C4-2B (cell line): Measurements from ENCODE around the gene CREB3L1.

Source experiments
- H3K27ac ChIP-seq: fragments of 450-650 bp; 2 replicates; pipeline ENCODE4 v1.5.1; 2017
- ZFX ChIP-seq: fragments of 450-650 bp; IDR thresholded peaks from 2 replicates; pipeline ENCODE4 v1.6.1; 2017
- TF ChIP-seq, protein P1 (sequence below): fragments of 450-650 bp; conservative IDR thresholded peaks from 2 replicates; pipeline ENCODE4 v1.5.1; 2017; ENCODE audit warnings: mild to moderate bottlenecking

Gene CREB3L1

GRCh38 chr11:46293641-46294103 is 16.2 kb downstream of the CREB3L1 start:
- no peak overlapping the region for H3K27ac ChIP-seq
- TF ChIP-seq, protein P1, sequence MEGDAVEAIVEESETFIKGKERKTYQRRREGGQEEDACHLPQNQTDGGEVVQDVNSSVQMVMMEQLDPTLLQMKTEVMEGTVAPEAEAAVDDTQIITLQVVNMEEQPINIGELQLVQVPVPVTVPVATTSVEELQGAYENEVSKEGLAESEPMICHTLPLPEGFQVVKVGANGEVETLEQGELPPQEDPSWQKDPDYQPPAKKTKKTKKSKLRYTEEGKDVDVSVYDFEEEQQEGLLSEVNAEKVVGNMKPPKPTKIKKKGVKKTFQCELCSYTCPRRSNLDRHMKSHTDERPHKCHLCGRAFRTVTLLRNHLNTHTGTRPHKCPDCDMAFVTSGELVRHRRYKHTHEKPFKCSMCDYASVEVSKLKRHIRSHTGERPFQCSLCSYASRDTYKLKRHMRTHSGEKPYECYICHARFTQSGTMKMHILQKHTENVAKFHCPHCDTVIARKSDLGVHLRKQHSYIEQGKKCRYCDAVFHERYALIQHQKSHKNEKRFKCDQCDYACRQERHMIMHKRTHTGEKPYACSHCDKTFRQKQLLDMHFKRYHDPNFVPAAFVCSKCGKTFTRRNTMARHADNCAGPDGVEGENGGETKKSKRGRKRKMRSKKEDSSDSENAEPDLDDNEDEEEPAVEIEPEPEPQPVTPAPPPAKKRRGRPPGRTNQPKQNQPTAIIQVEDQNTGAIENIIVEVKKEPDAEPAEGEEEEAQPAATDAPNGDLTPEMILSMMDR, result no peak
- TF ChIP-seq ZFX, result no peak

GRCh38 chr11:46294365-46295309 is 17.2 kb downstream of the CREB3L1 start:
- TF ChIP-seq, protein P1, result no peak
- TF ChIP-seq ZFX, result no peak
- H3K27ac ChIP-seq, result no peak overlapping the region

GRCh38 chr11:46295312-46296058 is 18.0 kb downstream of the CREB3L1 start:
- H3K27ac ChIP-seq, result no peak overlapping the region
- no peak for TF ChIP-seq ZFX
- TF ChIP-seq, protein P1, result no peak

DNA sequence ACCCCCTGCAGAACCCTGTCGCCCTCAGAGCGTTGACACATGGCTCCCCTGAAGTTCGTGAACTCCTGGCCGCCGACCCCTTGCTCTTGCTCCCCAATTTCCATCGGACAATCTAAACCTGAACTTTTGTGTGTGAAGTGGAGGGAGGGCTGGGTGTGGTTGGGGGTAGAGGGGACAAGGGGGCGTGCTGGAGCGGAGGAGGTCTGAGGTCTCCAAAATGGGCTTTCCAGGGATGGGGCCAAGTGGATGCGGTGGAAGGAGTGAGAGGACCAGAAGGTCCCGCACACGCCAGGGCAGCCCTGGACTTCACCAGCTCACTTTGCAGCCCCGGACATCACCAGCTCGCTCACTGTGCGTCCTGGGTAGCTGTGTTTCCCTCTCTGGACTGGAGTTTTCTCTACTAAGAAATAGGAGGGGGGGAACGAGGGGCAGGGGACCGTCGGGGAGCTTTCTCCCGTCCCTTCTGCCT is 18.6 kb downstream of the CREB3L1 start:
- H3K27ac ChIP-seq, result no peak overlapping the region
- no peak for TF ChIP-seq ZFX
- TF ChIP-seq, protein P1, result no peak

DNA sequence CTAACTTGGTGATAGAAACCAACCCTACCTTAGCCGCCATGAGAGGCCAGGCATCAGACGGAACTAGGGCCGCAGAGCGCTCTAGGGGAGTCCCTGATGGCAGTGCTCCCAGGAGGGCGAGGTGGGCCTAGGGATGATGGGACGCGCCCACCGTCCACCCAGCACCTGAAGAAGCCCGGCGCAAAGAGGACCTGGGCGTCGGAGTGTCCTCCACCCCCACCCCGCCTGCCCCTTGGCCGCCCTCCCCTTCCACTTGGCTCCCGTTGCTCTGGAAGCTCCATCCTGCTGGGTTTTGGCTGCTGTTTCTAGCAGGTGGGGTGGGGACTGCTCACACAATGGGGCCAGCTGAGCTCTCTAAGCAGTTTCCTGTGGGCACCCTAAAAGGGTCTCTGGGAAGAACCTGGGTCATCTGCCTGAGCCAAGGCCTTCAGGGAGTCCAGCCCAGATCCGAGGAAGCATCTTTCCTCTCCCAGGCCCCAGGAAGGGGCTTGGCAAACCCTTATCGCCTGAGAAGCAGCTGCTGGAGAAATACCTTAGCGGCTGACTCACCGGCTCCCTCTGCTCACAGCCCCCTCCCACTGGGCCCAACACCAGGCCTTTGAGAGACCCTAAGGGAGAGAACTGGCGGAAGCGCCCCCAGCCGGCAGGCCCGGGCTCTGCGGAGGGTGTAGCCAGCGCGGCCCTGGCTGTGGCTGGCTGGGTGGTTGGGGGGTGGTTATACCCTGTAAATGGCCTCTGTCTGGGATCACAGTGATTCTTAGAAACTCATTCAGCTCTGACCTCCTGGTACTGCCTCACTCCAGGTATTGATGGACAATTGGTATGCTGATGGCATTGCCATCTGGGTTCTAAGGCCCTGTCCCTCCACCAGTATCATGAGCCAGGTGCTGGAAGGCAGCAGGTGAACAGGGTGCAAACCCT is 19.3 kb downstream of the CREB3L1 start:
- no peak overlapping the region for H3K27ac ChIP-seq
- TF ChIP-seq ZFX, result no peak
- TF ChIP-seq, protein P1, result no peak

DNA sequence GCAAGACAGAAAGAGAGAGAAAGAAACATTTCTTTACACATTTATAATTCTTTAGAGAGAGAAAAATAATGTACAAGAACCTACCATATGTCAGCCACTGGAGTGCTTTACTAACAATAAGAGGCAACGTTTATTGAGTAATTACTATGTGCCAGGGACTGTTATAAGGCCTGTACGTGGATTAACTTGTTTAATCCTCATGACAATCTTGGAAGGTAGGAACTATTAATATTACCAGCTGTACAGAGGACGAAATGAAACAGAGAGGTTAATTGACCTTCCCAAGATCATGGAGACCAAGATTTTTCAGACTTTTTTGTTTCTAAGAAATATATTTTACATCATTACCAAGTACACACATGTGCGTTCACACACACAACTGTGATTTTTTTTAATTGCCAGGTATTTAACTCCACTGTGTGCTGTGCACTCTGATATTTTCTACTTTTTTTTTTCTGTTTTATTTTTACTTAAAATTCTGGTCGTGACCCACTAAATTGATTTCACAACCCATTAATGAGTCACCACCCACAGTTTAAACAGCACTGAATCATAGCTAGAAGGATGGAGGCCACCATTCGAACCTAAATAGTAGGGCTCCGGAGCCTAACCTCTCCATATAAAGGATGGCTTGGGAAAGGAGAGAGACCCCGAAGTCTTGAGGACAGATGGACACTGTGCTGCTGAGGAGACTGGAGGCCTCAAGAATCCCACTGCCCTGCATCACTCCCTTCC is 21.4 kb downstream of the CREB3L1 start:
- TF ChIP-seq ZFX, result no peak
- TF ChIP-seq, protein P1, result no peak
- no peak overlapping the region for H3K27ac ChIP-seq
